Motor neuron (in vitro differentiated cells): ENCODE measurements around the gene CSNK1D. TPM values are rescaled to one million over a fixed set of nuclear protein-coding genes. Genes with fewer than 3 reads are reported as not detected.

Experiments
- ATAC-seq, 8 experiments: fragments of 200-7000 bp; cut with Tn5 transposase; replicated peaks in 6 of 8; 2 replicates each; pipeline ENCODE4 v1.8.0; 2021; ENCODE audit warnings: mild to moderate bottlenecking in 8 of 8, moderate library complexity in 8 of 8
- H3K27ac ChIP-seq, 2 donors: fragments of 250-450 bp; sonication (Bioruptor Pico); 2 replicates each; pipeline ENCODE4 v1.9.0; 2021; ENCODE audit warnings: antibody characterized with exemption in 2 of 2, mild to moderate bottlenecking in 2 of 2, moderate library complexity in 1 of 2
- H3K4me1 ChIP-seq, 2 donors: fragments of 250-450 bp; sonication (Bioruptor Pico); replicated peaks in 1 of 2; 2 replicates each; pipeline ENCODE4 v1.6.1; 2021; ENCODE audit warnings: antibody characterized with exemption in 2 of 2, mild to moderate bottlenecking in 2 of 2, moderate library complexity in 1 of 2
- H3K4me3 ChIP-seq, 5 donors: fragments of 250-450 bp; sonication (Bioruptor Pico); 2 replicates each; pipeline ENCODE4 v1.9.0; 2021; ENCODE audit warnings: antibody characterized with exemption in 5 of 5, mild to moderate bottlenecking in 5 of 5, moderate library complexity in 4 of 5
- whole genome bisulfite sequencing, 10 experiments: fragments of 450-650 bp; shearing (Covaris generic); methylation state at CpG; one replicate each; pipeline ENCODE4 v1.0.0; 2022; 5-methylcytosine and 5-hydroxymethylcytosine counted together
- in situ Hi-C, 9 experiments: fragments of 400-800 bp; cut with MboI; loops; one replicate each; pipeline ENCODE4 v1.15.0; 2021; ENCODE audit warnings: low sequenced_read_pairs in 9 of 9, low pct_unique_long_range_greater_than_20kb in 2 of 9; ENCODE audit not compliant: unreplicated experiment in 9 of 9
- total RNA-seq, 8 experiments: library from RNA; unstranded; fragments of 300-600 nt; gene quantifications; 2 replicates each; pipeline versions ENCODE4 v1.2.3 to v1.2.4, GENCODE V29; 2022

Gene CSNK1D
- total RNA-seq, 8 experiments from 2014 or later, result 24.1 to 109 (median 43.9) TPM

- peak overlapping the region; percentile 7 to 34 for H3K27ac ChIP-seq
- ATAC-seq, result peak in 6 of 8 experiments; percentile 16 to 85 (median 80)
- no peak overlapping the region for H3K4me3 ChIP-seq
- in situ Hi-C loops, result no loop called here
- WGBS, 10 experiments, result 11 to 100% (median 65%) methylated on average over 3 to 8 of the region's 36 CpGs; no CpG with 5 or more reads in 7 of the 10 experiments
- peaks cover 29 to 32% of the 10 kb centered on the region in 2 donors for H3K4me1 ChIP-seq
Observed at GRCh38 chr17:82315703-82316358, 42.3 kb upstream of the CSNK1D start.

- WGBS, 10 experiments, result 73% methylated on average over 4 of the region's 32 CpGs; no CpG with 5 or more reads in 9 of the 10 experiments
- in situ Hi-C loops, result no loop called here
- Histone ChIP-seq H3K4me1 (peaks cover 29 to 32% of the 10 kb centered on the region in 2 donors), H3K4me3 (no peak overlapping the region), H3K27ac (peak overlapping the region; percentile 7 to 34)
- ATAC-seq, result peak in 3 of 8 experiments; percentile 1 to 14 (median 1)
Observed at GRCh38 chr17:82314727-82315605, 41.5 kb upstream of the CSNK1D start.

- ATAC-seq, result no peak
- Histone ChIP-seq H3K27ac (peak overlapping the region in 1 of 2 donors; percentile 4), H3K4me3 (no peak overlapping the region), H3K4me1 (peaks cover 29 to 32% of the 10 kb centered on the region in 2 donors)
- 80 to 100% (median 100%) methylated on average over 2 to 5 of the region's 27 CpGs; no CpG with 5 or more reads in 7 of the 10 experiments for WGBS, 10 experiments
- in situ Hi-C loops, result no loop called here
Observed at GRCh38 chr17:82314012-82314726, 40.7 kb upstream of the CSNK1D start.

GRCh38 chr17:82313195-82314011 lies 39.9 kb upstream of the CSNK1D start:
- in situ Hi-C loops, result no loop called here
- 53 to 100% (median 88%) methylated on average over 5 to 15 of the region's 28 CpGs for WGBS, 10 experiments
- H3K27ac ChIP-seq, result no peak overlapping the region
- no peak for ATAC-seq
- H3K4me3 ChIP-seq, result no peak overlapping the region
- H3K4me1 ChIP-seq, result peaks cover 29 to 32% of the 10 kb centered on the region in 2 donors

- in situ Hi-C loops, result no loop called here
- no peak overlapping the region for H3K27ac ChIP-seq
- no peak overlapping the region for H3K4me3 ChIP-seq
- peaks cover 25% of the 10 kb centered on the region in 2 donors for H3K4me1 ChIP-seq
- ATAC-seq, result no peak
- 20 to 100% (median 85%) methylated on average over 1 to 10 of the region's 13 CpGs; no CpG with 5 or more reads in 4 of the 10 experiments for WGBS, 10 experiments
Observed at GRCh38 chr17:82311971-82312370, 38.5 kb upstream of the CSNK1D start.

- WGBS, 10 experiments, result 60 to 100% (median 80%) methylated on average over 1 to 21 of the region's 21 CpGs; no CpG with 5 or more reads in 3 of the 10 experiments
Observed at GRCh38 chr17:82310877-82311276, 37.4 kb upstream of the CSNK1D start.

GRCh38 chr17:82309656-82310570 lies 36.4 kb upstream of the CSNK1D start:
- in situ Hi-C loops, result no loop called here
- H3K27ac ChIP-seq, result no peak overlapping the region
- no peak for ATAC-seq
- H3K4me1 ChIP-seq, result peaks cover 12 to 17% of the 10 kb centered on the region in 2 donors
- H3K4me3 ChIP-seq, result no peak overlapping the region
- WGBS, 10 experiments, result 53 to 80% (median 72%) methylated on average over 5 to 15 of the region's 27 CpGs; no CpG with 5 or more reads in 3 of the 10 experiments

More at GRCh38 chr17:82310877-82311276, 37.4 kb upstream of the CSNK1D start:
- H3K4me1 ChIP-seq, result peaks cover 14 to 15% of the 10 kb centered on the region in 2 donors
- no peak for ATAC-seq
- H3K27ac ChIP-seq, result no peak overlapping the region
- H3K4me3 ChIP-seq, result no peak overlapping the region
- in situ Hi-C loops, result no loop called here

GRCh38 chr17:82305727-82306300 lies 32.3 kb upstream of the CSNK1D start:
- Histone ChIP-seq H3K27ac (peak overlapping the region in 1 of 2 donors; percentile 1), H3K4me3 (no peak overlapping the region), H3K4me1 (peaks cover 35 to 44% of the 10 kb centered on the region in 2 donors)
- in situ Hi-C loops, result no loop called here
- peak in 5 of 8 experiments; percentile 7 to 44 (median 10) for ATAC-seq
- 17 to 91% (median 79%) methylated on average over 2 to 10 of the region's 20 CpGs; no CpG with 5 or more reads in 3 of the 10 experiments for WGBS, 10 experiments

GRCh38 chr17:82304826-82305726 lies 31.6 kb upstream of the CSNK1D start:
- ATAC-seq, result peak in 5 of 8 experiments; percentile 39 to 57 (median 41)
- Histone ChIP-seq H3K4me3 (no peak overlapping the region), H3K4me1 (peaks cover 35 to 45% of the 10 kb centered on the region in 2 donors), H3K27ac (peak overlapping the region in 1 of 2 donors; percentile 1)
- in situ Hi-C loops, result no loop called here
- WGBS, 10 experiments, result 69 to 100% (median 87%) methylated on average over 2 to 14 of the region's 23 CpGs; no CpG with 5 or more reads in 2 of the 10 experiments
